MCF 10A (cell line): ENCODE results near the gene PCNX4. TPM values are rescaled to one million over a fixed set of nuclear protein-coding genes. Genes with fewer than 3 reads are reported as not detected.

Source experiments
- BruUV-seq: library from RNA; stranded (reverse); fragments of 400-500 nt; replicated peaks from 2 replicates; lab custom pipeline; 2021; lab: Mats Ljungman, UMichigan
- CTCF ChIA-PET: fragments of 300-600 bp; sonication (Branson Sonifier 250); formaldehyde crosslinking; extraction: SDS; loops from one replicate; lab custom pipeline; 2021; ENCODE audit warnings: antibody characterized with exemption, inconsistent platforms; lab: Yijun Ruan, JAX
- POLR2A ChIA-PET: fragments of 300-600, 350-650 bp; sonication (Branson Sonifier 250); formaldehyde crosslinking; extraction: SDS; loops from one replicate; lab custom pipeline; 2020; ENCODE audit warnings: antibody characterized with exemption, inconsistent platforms; lab: Yijun Ruan, JAX
- DNase-seq: peaks from one replicate; pipeline ENCODE4 v3.0.0-alpha.2; 2018; ENCODE audit not compliant: unreplicated experiment
- H3K27ac Mint-ChIP-seq: one replicate; pipeline ENCODE4 v1.8.0; 2022; ENCODE audit warnings: mild to moderate bottlenecking, low read depth, mixed read lengths; ENCODE audit not compliant: unreplicated experiment
- H3K27me3 Mint-ChIP-seq: one replicate; pipeline ENCODE4 v1.8.0; 2022; ENCODE audit warnings: mixed read lengths; ENCODE audit not compliant: insufficient read depth, unreplicated experiment
- H3K36me3 Mint-ChIP-seq: one replicate; pipeline ENCODE4 v1.8.0; 2022; ENCODE audit warnings: mild to moderate bottlenecking, moderate library complexity, mixed read lengths; ENCODE audit not compliant: insufficient read depth, unreplicated experiment
- H3K4me1 Mint-ChIP-seq: one replicate; pipeline ENCODE4 v1.8.0; 2022; ENCODE audit warnings: mixed read lengths; ENCODE audit not compliant: insufficient read depth, unreplicated experiment
- H3K4me3 Mint-ChIP-seq: one replicate; pipeline ENCODE4 v1.8.0; 2022; ENCODE audit warnings: mild to moderate bottlenecking, moderate library complexity, mixed read lengths; ENCODE audit not compliant: unreplicated experiment
- H3K9me3 Mint-ChIP-seq: one replicate; pipeline ENCODE4 v1.8.0; 2022; ENCODE audit warnings: mixed read lengths; ENCODE audit not compliant: unreplicated experiment
- CTCF ChIP-seq: fragments of 200-600 bp; IDR thresholded peaks from one replicate; pipeline ENCODE4 v1.8.0; 2022; ENCODE audit warnings: antibody characterized with exemption, mild to moderate bottlenecking; ENCODE audit not compliant: unreplicated experiment
- intact Hi-C: fragments of 100-400 bp; cut with micrococcal nuclease; formaldehyde crosslinking; loops from 2 replicates; pipeline ENCODE4 v1.14.1; 2022
- total RNA-seq: library from RNA; stranded (reverse); gene quantifications from 2 replicates; pipeline ENCODE4 v1.2.3, GENCODE V29; 2022

Gene PCNX4
- total RNA-seq, 1 experiment from 2014 or later, result 62.8 TPM

GRCh38 chr14:60134702-60135101 is 43.0 kb downstream of the PCNX4 start:
- Mint-ChIP-seq H3K4me3 (no peak overlapping the region), H3K27ac (no peak overlapping the region), H3K9me3 (no peaks in the 10 kb centered on the region), H3K27me3 (no peaks in the 10 kb centered on the region), H3K36me3 (peaks cover 42% of the 10 kb centered on the region), H3K4me1 (no peaks in the 10 kb centered on the region)
- ChIA-PET POLR2A (interaction anchor here (2.1 kb wide), 1 partner anchor 8 kb away, joined by 9 read pairs; no protein-coding TSS in a partner anchor), CTCF (interaction anchor here (0.6 kb wide), 1 partner anchor 830 kb away, joined by 3 read pairs; no protein-coding TSS in a partner anchor)
- DNase-seq, result no peak
- intact Hi-C loops, result no loop called here
- BruUV-seq, result no TSS peak
- no peak for TF ChIP-seq CTCF

- ChIA-PET POLR2A (interaction anchor here (0.7 to 5.0 kb wide), 8 partner anchors 11 to 97 kb away, joined by 3 to 63 read pairs (median 8); partner anchors contain the start of genes DHRS7, PCNX4 and PPM1A), CTCF (interaction anchor here (0.6 to 1.6 kb wide), 8 partner anchors 14 to 207 kb away, joined by 3 to 6 read pairs (median 4); partner anchors contain the start of gene DHRS7)
- peak; percentile 90 for DNase-seq
- intact Hi-C loops, result loop anchor here (5.0 kb wide), 1 partner anchor 59 kb away; the partner anchor contains the start of gene PCNX4
- H3K36me3 Mint-ChIP-seq, result peaks cover 44% of the 10 kb centered on the region
- BruUV-seq, result no TSS peak
- TF ChIP-seq CTCF, result no peak
- peak overlapping the region; percentile 89 for H3K27ac Mint-ChIP-seq
- H3K9me3 Mint-ChIP-seq, result no peaks in the 10 kb centered on the region
- no peaks in the 10 kb centered on the region for H3K27me3 Mint-ChIP-seq
- H3K4me3 Mint-ChIP-seq, result no peak overlapping the region
- H3K4me1 Mint-ChIP-seq, result peaks cover 10% of the 10 kb centered on the region
Observed at GRCh38 chr14:60151715-60152114, 60.0 kb downstream of the PCNX4 start.

GRCh38 chr14:60153991-60154390 is 62.3 kb downstream of the PCNX4 start:
- Mint-ChIP-seq H3K27ac (no peak overlapping the region), H3K4me3 (no peak overlapping the region), H3K4me1 (peaks cover 10% of the 10 kb centered on the region), H3K9me3 (no peaks in the 10 kb centered on the region), H3K27me3 (no peaks in the 10 kb centered on the region), H3K36me3 (peaks cover 37% of the 10 kb centered on the region)
- BruUV-seq, result no TSS peak
- intact Hi-C loops, result loop anchor here (5.0 kb wide), 1 partner anchor 62 kb away; the partner anchor contains the start of gene PCNX4
- no peak for TF ChIP-seq CTCF
- POLR2A ChIA-PET, result interaction anchor here (5.0 kb wide), 1 partner anchor 9 kb away, joined by 63 read pairs; the partner anchor contains the start of gene DHRS7
- CTCF ChIA-PET, result interaction anchor here (0.5 to 1.2 kb wide), 3 partner anchors 62 to 111 kb away, joined by 3 to 4 read pairs (median 3); partner anchors contain the start of gene PCNX4
- DNase-seq, result no peak

DNA sequence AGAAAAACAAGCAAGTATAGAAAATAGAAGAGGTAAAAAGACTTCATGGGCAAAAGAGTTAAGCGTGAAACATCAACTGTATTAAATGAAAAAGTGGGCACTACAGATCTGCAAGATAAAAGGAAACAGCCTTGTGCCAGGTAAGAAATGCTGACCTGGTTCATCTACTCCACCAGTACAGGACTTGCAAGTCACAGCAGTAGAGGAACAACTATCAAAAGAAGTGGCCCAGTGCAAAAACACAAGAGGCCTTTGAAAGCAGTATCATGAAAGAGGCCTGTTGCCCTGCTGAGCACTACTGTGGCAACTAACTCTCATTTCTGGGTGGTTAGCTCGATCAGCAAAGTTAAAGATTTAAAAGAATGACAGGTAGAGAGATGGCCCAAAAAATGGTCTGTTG is 62.9 kb downstream of the PCNX4 start:
- H3K4me1 Mint-ChIP-seq, result peaks cover 10% of the 10 kb centered on the region
- ChIA-PET CTCF (interaction anchor here (0.5 to 1.2 kb wide), 3 partner anchors 63 to 110 kb away, joined by 3 to 4 read pairs (median 3); partner anchors contain the start of gene PCNX4), POLR2A (interaction anchor here (5.0 kb wide), 1 partner anchor 8 kb away, joined by 63 read pairs; the partner anchor contains the start of gene DHRS7)
- peaks cover 39% of the 10 kb centered on the region for H3K36me3 Mint-ChIP-seq
- no peaks in the 10 kb centered on the region for H3K27me3 Mint-ChIP-seq
- intact Hi-C loops, result loop anchor here (5.0 kb wide), 1 partner anchor 62 kb away; the partner anchor contains the start of gene PCNX4
- no TSS peak for BruUV-seq
- no peak for TF ChIP-seq CTCF
- no peak for DNase-seq
- no peak overlapping the region for H3K4me3 Mint-ChIP-seq
- no peak overlapping the region for H3K27ac Mint-ChIP-seq
- no peaks in the 10 kb centered on the region for H3K9me3 Mint-ChIP-seq
